Gastroesophageal sphincter (tissue), 4 donors: Measurements from ENCODE around the gene APC. TPM values are rescaled to one million over a fixed set of nuclear protein-coding genes. Genes with fewer than 3 reads are reported as not detected.

Source experiments
- ATAC-seq: fragments of 150-250 bp; one replicate; pipeline ENCODE4 v1.9.1; 2016; ENCODE audit warnings: mild to moderate bottlenecking, moderate library complexity
- H3K27ac ChIP-seq, 4 donors: fragments of 200-600 bp; sonication (generic) in 3 of 4; 1 replicate in 3 of 4; 2 replicates in 1 of 4; pipeline ENCODE4 v1.5.1; 2016 to 2019
- H3K27me3 ChIP-seq: fragments of 200-600 bp; sonication (generic); one replicate; pipeline ENCODE4 v1.5.1; 2019
- H3K36me3 ChIP-seq, 2 donors: fragments of 200-600 bp; sonication (generic); one replicate each; pipeline ENCODE4 v1.5.1; 2019; ENCODE audit warnings: control low read depth in 1 of 2
- H3K4me1 ChIP-seq, 3 donors: fragments of 200-600 bp; sonication (generic); 1 replicate in 2 of 3; 2 replicates in 1 of 3; pipeline ENCODE4 v1.5.1; 2016 to 2019; ENCODE audit warnings: control low read depth in 2 of 3
- H3K4me3 ChIP-seq, 2 donors: fragments of 200-600 bp; sonication (generic); one replicate each; pipeline ENCODE4 v1.5.1; 2019; ENCODE audit warnings: mild to moderate bottlenecking in 1 of 2, moderate library complexity in 1 of 2
- H3K9me3 ChIP-seq, 3 donors: fragments of 200-600 bp; sonication (generic); one replicate each; pipeline ENCODE4 v1.5.1; 2017 to 2019; ENCODE audit warnings: control low read depth in 2 of 3
- EP300 ChIP-seq: sonication (generic); formaldehyde crosslinking; IDR thresholded peaks from one replicate; pipeline ENCODE4 v1.6.1; 2017; ENCODE audit warnings: antibody characterized with exemption, mild to moderate bottlenecking
- POLR2A ChIP-seq, 2 donors: fragments of 450-650 bp; IDR thresholded peaks; one replicate each; pipeline ENCODE4 v1.6.1; 2017; ENCODE audit warnings: antibody characterized with exemption in 2 of 2, mild to moderate bottlenecking in 2 of 2, moderate library complexity in 1 of 2
- POLR2AphosphoS5 ChIP-seq: sonication (generic); formaldehyde crosslinking; IDR thresholded peaks from one replicate; pipeline ENCODE4 v1.6.1; 2017; ENCODE audit warnings: antibody characterized with exemption
- WGBS, 2 donors: methylation state at CpG; one replicate each; pipeline ENCODE4 v1.1.5; 2018; ENCODE audit warnings: low coverage in 1 of 2; 5-methylcytosine and 5-hydroxymethylcytosine counted together
- total RNA-seq, 4 donors: library from RNA; depleted of rRNA; stranded (reverse); fragments of >200 nt; gene quantifications; one replicate each; pipeline ENCODE4 v1.1.0, GENCODE V29; 2016
- TF ChIP-seq, protein P1 (sequence below), 4 experiments: fragments of 200-600 bp in 2 of 4; fragments of 450-650 bp in 2 of 4; sonication (generic) in 1 of 4; IDR thresholded peaks; one replicate each; pipeline ENCODE4 v1.5.1; 2017 to 2019; ENCODE audit warnings: antibody characterized with exemption in 4 of 4, mild to moderate bottlenecking in 2 of 4, moderate library complexity in 2 of 4

The APC gene
- total RNA-seq, 4 donors from 2014 or later = 77.3 to 172 (median 112) TPM

DNA sequence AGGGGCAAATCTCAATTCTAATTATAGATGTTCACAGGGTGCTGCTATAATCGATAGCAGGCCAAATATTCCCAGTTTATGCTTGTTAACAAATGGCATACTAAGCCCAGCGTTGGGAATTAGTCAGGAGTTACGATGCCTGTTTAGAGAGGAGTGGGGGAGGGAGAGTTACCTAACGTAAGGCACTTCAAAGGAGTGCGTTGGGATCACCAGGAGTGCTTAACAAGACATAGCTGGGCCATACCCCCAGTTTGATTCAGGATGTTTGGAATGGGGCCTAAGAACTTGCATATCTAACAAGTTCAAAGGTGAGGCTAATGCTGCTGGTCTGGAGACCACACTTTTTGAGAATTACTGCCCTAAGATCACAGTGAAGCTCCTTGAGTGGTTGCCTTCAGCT is 108.9 kb downstream of the APC start:
- Histone ChIP-seq H3K9me3 (no peaks in the 10 kb centered on the region), H3K4me3 (no peak overlapping the region), H3K4me1 (peaks cover 0 to 5% (median 0%) of the 10 kb centered on the region in 3 donors), H3K27ac (no peak overlapping the region), H3K27me3 (no peaks in the 10 kb centered on the region), H3K36me3 (no peaks in the 10 kb centered on the region)
- 59 to 84% methylated on average over 2 to 5 of the region's 5 CpGs for WGBS, 2 donors
- TF ChIP-seq POLR2A (IDR thresholded peaks at IDR 0.05) = no peak
- TF ChIP-seq EP300 = no peak
- TF ChIP-seq, protein P1, sequence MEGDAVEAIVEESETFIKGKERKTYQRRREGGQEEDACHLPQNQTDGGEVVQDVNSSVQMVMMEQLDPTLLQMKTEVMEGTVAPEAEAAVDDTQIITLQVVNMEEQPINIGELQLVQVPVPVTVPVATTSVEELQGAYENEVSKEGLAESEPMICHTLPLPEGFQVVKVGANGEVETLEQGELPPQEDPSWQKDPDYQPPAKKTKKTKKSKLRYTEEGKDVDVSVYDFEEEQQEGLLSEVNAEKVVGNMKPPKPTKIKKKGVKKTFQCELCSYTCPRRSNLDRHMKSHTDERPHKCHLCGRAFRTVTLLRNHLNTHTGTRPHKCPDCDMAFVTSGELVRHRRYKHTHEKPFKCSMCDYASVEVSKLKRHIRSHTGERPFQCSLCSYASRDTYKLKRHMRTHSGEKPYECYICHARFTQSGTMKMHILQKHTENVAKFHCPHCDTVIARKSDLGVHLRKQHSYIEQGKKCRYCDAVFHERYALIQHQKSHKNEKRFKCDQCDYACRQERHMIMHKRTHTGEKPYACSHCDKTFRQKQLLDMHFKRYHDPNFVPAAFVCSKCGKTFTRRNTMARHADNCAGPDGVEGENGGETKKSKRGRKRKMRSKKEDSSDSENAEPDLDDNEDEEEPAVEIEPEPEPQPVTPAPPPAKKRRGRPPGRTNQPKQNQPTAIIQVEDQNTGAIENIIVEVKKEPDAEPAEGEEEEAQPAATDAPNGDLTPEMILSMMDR (IDR thresholded peaks at IDR 0.05) = no peak
- TF ChIP-seq POLR2AphosphoS5 = no peak
- no peak for ATAC-seq

DNA sequence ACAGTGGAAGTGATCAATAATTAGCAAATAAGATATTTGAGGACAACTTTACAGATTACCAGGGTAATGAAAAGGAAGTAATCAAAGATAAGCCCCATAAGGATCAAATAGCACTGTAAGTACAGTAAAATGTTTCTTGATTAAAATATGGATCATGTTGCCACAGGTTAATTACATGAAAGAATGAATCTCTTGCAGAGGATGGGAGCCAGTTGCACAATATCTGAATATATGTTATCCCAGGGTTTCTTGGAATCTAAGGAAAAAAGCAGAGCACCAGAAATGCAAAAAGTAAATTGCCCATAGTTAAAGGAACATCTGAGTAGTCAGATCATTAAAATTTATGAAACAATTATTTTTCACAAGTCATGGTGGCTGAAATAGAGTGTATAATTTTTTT is 109.6 kb downstream of the APC start:
- H3K36me3 ChIP-seq = no peaks in the 10 kb centered on the region
- ATAC-seq = no peak
- no peak overlapping the region for H3K4me3 ChIP-seq
- H3K27me3 ChIP-seq = no peaks in the 10 kb centered on the region
- H3K4me1 ChIP-seq = peaks cover 0 to 5% (median 0%) of the 10 kb centered on the region in 3 donors
- TF ChIP-seq POLR2A (IDR thresholded peaks at IDR 0.05) = no peak
- no peak for TF ChIP-seq EP300
- TF ChIP-seq, protein P1 (IDR thresholded peaks at IDR 0.05) = no peak
- no peak for TF ChIP-seq POLR2AphosphoS5
- H3K9me3 ChIP-seq = no peaks in the 10 kb centered on the region
- no peak overlapping the region for H3K27ac ChIP-seq

DNA sequence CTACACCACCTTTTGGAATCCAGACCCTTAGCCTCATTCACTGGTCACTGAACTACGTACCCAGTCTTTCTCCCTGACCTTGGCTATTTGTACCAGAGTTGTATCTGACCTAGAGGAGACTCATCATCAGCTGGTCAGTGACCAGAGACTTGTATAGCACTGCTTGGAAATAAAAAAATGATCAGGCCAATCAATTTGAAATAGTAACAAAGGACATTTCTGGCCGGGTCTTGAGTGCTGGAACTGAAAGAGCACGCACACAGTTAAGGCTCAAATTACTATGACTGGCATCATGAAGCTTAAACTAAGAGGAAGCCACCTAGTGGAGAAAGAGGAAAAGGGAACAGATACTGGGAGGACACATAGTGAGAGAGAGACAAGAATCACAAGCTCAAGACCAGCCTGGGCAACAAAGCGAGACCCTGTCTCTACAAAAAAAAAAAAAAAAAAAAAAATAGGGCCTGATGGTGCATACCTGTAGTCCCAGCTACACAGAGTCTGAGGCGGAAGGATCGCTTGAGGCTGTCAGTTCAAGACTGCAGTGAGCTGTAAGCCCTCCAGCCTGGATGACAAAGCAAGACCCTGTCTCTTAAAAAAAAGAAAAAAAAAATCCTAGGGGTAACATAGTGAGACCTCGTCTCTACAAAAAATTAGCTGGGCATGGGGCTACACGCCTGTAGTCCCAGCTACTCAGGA is 110.6 kb downstream of the APC start:
- Histone ChIP-seq H3K27me3 (no peaks in the 10 kb centered on the region), H3K9me3 (no peaks in the 10 kb centered on the region), H3K4me1 (peaks cover 0 to 5% (median 0%) of the 10 kb centered on the region in 3 donors), H3K36me3 (no peaks in the 10 kb centered on the region), H3K4me3 (no peak overlapping the region), H3K27ac (no peak overlapping the region)
- ATAC-seq = peak; percentile 80
- TF ChIP-seq POLR2A (IDR thresholded peaks at IDR 0.05) = no peak
- TF ChIP-seq, protein P1 (IDR thresholded peaks at IDR 0.05) = peak; percentile 45 to 63 (median 49)
- 41 to 52% methylated on average over 5 to 8 of the region's 8 CpGs for WGBS, 2 donors

DNA sequence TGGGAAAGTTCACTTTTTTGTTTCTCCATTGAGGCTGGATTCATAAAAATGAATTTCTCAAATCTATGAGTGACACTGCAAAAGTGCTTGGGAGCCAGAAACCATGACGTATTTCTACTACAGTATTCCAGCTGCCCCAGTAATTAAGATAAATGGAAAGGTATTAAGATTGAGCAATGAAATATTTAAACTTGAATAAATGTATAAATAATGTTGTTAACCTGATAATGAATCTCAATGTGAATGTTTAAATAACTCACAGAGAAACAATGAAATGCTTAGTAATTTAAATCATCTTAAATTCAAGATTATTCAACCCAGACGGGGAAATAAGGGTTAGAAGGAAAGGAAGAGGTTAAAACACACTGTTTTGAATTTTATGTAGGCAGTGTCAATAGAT is 112.2 kb downstream of the APC start:
- H3K27ac ChIP-seq = no peak overlapping the region
- ATAC-seq = no peak
- TF ChIP-seq, protein P1 (IDR thresholded peaks at IDR 0.05) = no peak
- TF ChIP-seq POLR2AphosphoS5 (no peak), POLR2A (IDR thresholded peaks at IDR 0.05) (no peak)
- peaks cover 0 to 5% (median 0%) of the 10 kb centered on the region in 3 donors for H3K4me1 ChIP-seq
- H3K9me3 ChIP-seq = no peaks in the 10 kb centered on the region
- no peaks in the 10 kb centered on the region for H3K36me3 ChIP-seq
- H3K27me3 ChIP-seq = no peaks in the 10 kb centered on the region
- H3K4me3 ChIP-seq = no peak overlapping the region
- 20 to 40% methylated on average over 2 of the region's 2 CpGs for WGBS, 2 donors

DNA sequence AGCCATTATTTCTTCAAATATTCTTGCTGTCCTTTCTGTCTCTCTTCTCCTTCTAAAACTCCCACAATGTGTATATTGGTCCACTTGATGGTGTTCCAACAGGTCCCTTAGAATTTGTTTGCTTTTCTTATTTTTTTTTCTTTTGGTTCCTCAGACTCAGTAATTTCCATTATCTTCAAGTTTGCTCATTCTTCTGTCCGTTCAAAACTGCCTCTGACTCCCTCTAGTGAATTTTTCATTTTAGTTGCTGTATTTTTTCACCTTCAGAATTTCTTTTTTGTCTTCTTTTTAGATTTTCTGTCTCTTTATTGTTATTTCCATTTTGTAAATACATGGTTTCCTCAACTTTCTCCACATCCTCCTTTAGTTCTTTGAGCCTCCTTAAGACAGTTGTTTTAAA is 117.0 kb downstream of the APC start:
- no peaks in the 10 kb centered on the region for H3K27me3 ChIP-seq
- H3K9me3 ChIP-seq = no peaks in the 10 kb centered on the region
- TF ChIP-seq POLR2A (IDR thresholded peaks at IDR 0.05) = no peak
- no peak for TF ChIP-seq EP300
- 60 to 67% methylated on average over 1 of the region's 1 CpG for WGBS, 2 donors
- H3K27ac ChIP-seq = no peak overlapping the region
- no peak for ATAC-seq
- H3K4me1 ChIP-seq = no peaks in the 10 kb centered on the region
- H3K4me3 ChIP-seq = no peak overlapping the region
- no peaks in the 10 kb centered on the region for H3K36me3 ChIP-seq
